Neural progenitor cell (in vitro differentiated cells): ENCODE measurements around the gene RSF1. TPM values are rescaled to one million over a fixed set of nuclear protein-coding genes. Genes with fewer than 3 reads are reported as not detected.

Source experiments
- DNase-seq: peaks from one replicate; pipeline ENCODE4 v3.0.0-alpha.2; 2016; ENCODE audit warnings: low spot score
- H2AFZ ChIP-seq: fragments of 200-600 bp; sonication (generic); replicated peaks from 2 replicates; pipeline ENCODE4 v1.6.1; 2016; ENCODE audit warnings: antibody characterized with exemption
- H3F3A ChIP-seq: fragments of 200-600 bp; sonication (generic); 2 replicates; pipeline ENCODE4 v1.6.1; 2016; ENCODE audit warnings: antibody characterized with exemption, low read depth
- H3K27ac ChIP-seq: fragments of 200-600 bp; sonication (generic); 2 replicates; pipeline ENCODE4 v1.5.1; 2016; ENCODE audit warnings: mild to moderate bottlenecking
- H3K27me3 ChIP-seq: fragments of 200-600 bp; sonication (generic); 2 replicates; pipeline ENCODE4 v1.6.1; 2016; ENCODE audit warnings: mild to moderate bottlenecking, moderate library complexity
- H3K36me3 ChIP-seq: fragments of 200-600 bp; sonication (generic); 2 replicates; pipeline ENCODE4 v1.5.1; 2016
- H3K4me1 ChIP-seq: fragments of 200-600 bp; sonication (generic); 2 replicates; pipeline ENCODE4 v1.6.1; 2016; ENCODE audit warnings: mixed run types
- H3K4me2 ChIP-seq: fragments of 200-600 bp; sonication (generic); 2 replicates; pipeline ENCODE4 v1.6.1; 2016
- H3K4me3 ChIP-seq: fragments of 200-600 bp; sonication (generic); 2 replicates; pipeline ENCODE4 v1.5.1; 2016
- H3K79me2 ChIP-seq: fragments of 200-600 bp; sonication (generic); 2 replicates; pipeline ENCODE4 v1.6.1; 2016; ENCODE audit warnings: low read depth
- H3K9ac ChIP-seq: fragments of 200-600 bp; sonication (generic); 2 replicates; pipeline ENCODE4 v1.6.1; 2016
- H3K9me3 ChIP-seq: fragments of 200-600 bp; sonication (generic); 2 replicates; pipeline ENCODE4 v1.5.1; 2016; ENCODE audit warnings: low read depth
- H4K20me1 ChIP-seq: fragments of 200-600 bp; sonication (generic); 2 replicates; pipeline ENCODE4 v1.6.1; 2016; ENCODE audit warnings: low read depth
- H3K27ac Mint-ChIP-seq: 3 replicates; pipeline ENCODE4 v1.8.0; 2021; ENCODE audit warnings: mixed read lengths
- H3K27me3 Mint-ChIP-seq: 2 replicates; pipeline ENCODE4 v1.8.0; 2022; ENCODE audit warnings: low read depth, mild to moderate bottlenecking, inconsistent platforms, moderate library complexity, mixed read lengths; ENCODE audit not compliant: insufficient read depth
- H3K36me3 Mint-ChIP-seq: 3 replicates; pipeline ENCODE4 v1.8.0; 2021; ENCODE audit warnings: mixed read lengths
- H3K4me1 Mint-ChIP-seq: 3 replicates; pipeline ENCODE4 v1.8.0; 2021; ENCODE audit warnings: mixed read lengths
- H3K4me3 Mint-ChIP-seq: 3 replicates; pipeline ENCODE4 v1.8.0; 2021; ENCODE audit warnings: mild to moderate bottlenecking, moderate library complexity, mixed read lengths
- H3K9me3 Mint-ChIP-seq: 3 replicates; pipeline ENCODE4 v1.8.0; 2020; ENCODE audit warnings: mixed read lengths
- CTCF ChIP-seq: fragments of 200-600 bp; sonication (generic); IDR thresholded peaks from 2 replicates; pipeline ENCODE4 v1.5.1; 2017; ENCODE audit warnings: antibody characterized with exemption, mild to moderate bottlenecking
- EZH2 ChIP-seq: fragments of 200-600 bp; sonication (generic); IDR thresholded peaks from 2 replicates; pipeline ENCODE4 v1.6.1; 2017; ENCODE audit warnings: antibody characterized with exemption, mild to moderate bottlenecking, moderate library complexity
- EZH2phosphoT487 ChIP-seq: fragments of 200-600 bp; sonication (generic); IDR thresholded peaks from 2 replicates; pipeline ENCODE4 v1.6.1; 2017; ENCODE audit warnings: antibody characterized with exemption
- total RNA-seq: library from RNA; depleted of rRNA; stranded (reverse); fragments of >200 nt; gene quantifications from 2 replicates; pipeline ENCODE4 v1.2.3, GENCODE V29; 2015; ENCODE audit warnings: low replicate concordance

Gene RSF1
- total RNA-seq, 1 donor from 2014 or later: 106 TPM

- Mint-ChIP-seq H3K36me3 (peaks cover 14% of the 10 kb centered on the region), H3K4me3 (peak overlapping the region; percentile 96), H3K27me3 (peaks cover 3% of the 10 kb centered on the region), H3K27ac (peak overlapping the region; percentile 94), H3K9me3 (peaks cover 9% of the 10 kb centered on the region), H3K4me1 (peaks cover 14% of the 10 kb centered on the region)
- Histone ChIP-seq H3K4me2 (peak overlapping the region; percentile 88), H3K4me1 (peaks cover 22% of the 10 kb centered on the region), H3K4me3 (peak overlapping the region; percentile 100), H3K9me3 (peaks cover 2% of the 10 kb centered on the region), H3K9ac (peak overlapping the region; percentile 89), H2AFZ (peak overlapping the region; percentile 94), H3K79me2 (peaks cover 69% of the 10 kb centered on the region), H4K20me1 (peaks cover 36% of the 10 kb centered on the region), H3K36me3 (no peaks in the 10 kb centered on the region), H3K27ac (peak overlapping the region; percentile 95), H3K27me3 (no peaks in the 10 kb centered on the region), H3F3A (peaks cover 35% of the 10 kb centered on the region)
- DNase-seq: peak; percentile 80
- no peak for TF ChIP-seq EZH2phosphoT487
- no peak for TF ChIP-seq EZH2
- TF ChIP-seq CTCF: no peak
Observed at GRCh38 chr11:77819921-77820564, 479 bp downstream of the RSF1 start.

GRCh38 chr11:77819411-77819920 lies 1.1 kb downstream of the RSF1 start:
- peak; percentile 91 for DNase-seq
- Histone ChIP-seq H3K27ac (peak overlapping the region; percentile 95), H3K4me1 (peaks cover 22% of the 10 kb centered on the region), H3K4me3 (peak overlapping the region; percentile 100), H3K9me3 (peaks cover 5% of the 10 kb centered on the region), H3F3A (peaks cover 35% of the 10 kb centered on the region), H3K9ac (peak overlapping the region; percentile 89), H4K20me1 (peaks cover 36% of the 10 kb centered on the region), H3K79me2 (peaks cover 75% of the 10 kb centered on the region), H3K27me3 (no peaks in the 10 kb centered on the region), H3K36me3 (no peaks in the 10 kb centered on the region), H3K4me2 (peak overlapping the region; percentile 88), H2AFZ (no peak overlapping the region)
- H3K27me3 Mint-ChIP-seq: peaks cover 3% of the 10 kb centered on the region
- H3K36me3 Mint-ChIP-seq: peaks cover 18% of the 10 kb centered on the region
- no peak for TF ChIP-seq EZH2
- TF ChIP-seq CTCF: no peak
- no peak for TF ChIP-seq EZH2phosphoT487
- peak overlapping the region; percentile 87 for H3K27ac Mint-ChIP-seq
- H3K4me1 Mint-ChIP-seq: peaks cover 14% of the 10 kb centered on the region
- H3K9me3 Mint-ChIP-seq: peaks cover 13% of the 10 kb centered on the region
- H3K4me3 Mint-ChIP-seq: peak overlapping the region; percentile 96

GRCh38 chr11:77815459-77815858 lies 5.1 kb downstream of the RSF1 start:
- Histone ChIP-seq H3K4me3 (no peak overlapping the region), H3K36me3 (no peaks in the 10 kb centered on the region), H3K4me1 (peaks cover 17% of the 10 kb centered on the region), H3K4me2 (no peak overlapping the region), H3K9ac (no peak overlapping the region), H3K27me3 (no peaks in the 10 kb centered on the region), H3K27ac (no peak overlapping the region), H4K20me1 (peaks cover 61% of the 10 kb centered on the region), H3K79me2 (peaks cover 98% of the 10 kb centered on the region), H3F3A (peaks cover 21% of the 10 kb centered on the region), H3K9me3 (peaks cover 5% of the 10 kb centered on the region), H2AFZ (no peak overlapping the region)
- Mint-ChIP-seq H3K4me3 (no peak overlapping the region), H3K9me3 (peaks cover 16% of the 10 kb centered on the region), H3K36me3 (peaks cover 34% of the 10 kb centered on the region), H3K27me3 (peaks cover 3% of the 10 kb centered on the region), H3K4me1 (peaks cover 9% of the 10 kb centered on the region), H3K27ac (no peak overlapping the region)
- no peak for DNase-seq
- TF ChIP-seq EZH2phosphoT487: no peak
- TF ChIP-seq EZH2: no peak
- TF ChIP-seq CTCF: no peak
